Astrocyte (in vitro differentiated cells and primary cell): ENCODE data around the gene AMER3. TPM values are rescaled to one million over a fixed set of nuclear protein-coding genes. Genes with fewer than 3 reads are reported as not detected.

Experiments used
- DNase-seq: peaks from one replicate; pipeline ENCODE4 v3.0.0-alpha.2; 2010; ENCODE audit warnings: low read depth
- FAIRE-seq: peaks from 2 replicates; lab custom pipeline; 2011; peaks lifted over from hg19 to GRCh38; lab: Jason Lieb, UNC
- H2AFZ ChIP-seq: 2 replicates; pipeline ENCODE4 v1.6.0; 2012; ENCODE audit warnings: low read depth, low read length, inconsistent platforms
- H3K27ac ChIP-seq: 2 replicates; pipeline ENCODE4 v1.5.1; 2011; ENCODE audit warnings: low read depth, low read length, inconsistent platforms
- H3K27me3 ChIP-seq: 2 replicates; pipeline ENCODE4 v1.6.0; 2011; ENCODE audit warnings: low read length, inconsistent platforms; ENCODE audit not compliant: insufficient read depth
- H3K36me3 ChIP-seq: 2 replicates; pipeline ENCODE4 v1.5.1; 2011; ENCODE audit warnings: low read length, inconsistent platforms; ENCODE audit not compliant: insufficient read depth
- H3K4me1 ChIP-seq: 2 replicates; pipeline ENCODE4 v1.5.1; 2011; ENCODE audit warnings: low read length, inconsistent platforms; ENCODE audit not compliant: insufficient read depth
- H3K4me2 ChIP-seq: 2 replicates; pipeline ENCODE4 v1.6.0; 2012; ENCODE audit warnings: low read length, inconsistent platforms
- H3K4me3 ChIP-seq: 2 replicates; pipeline ENCODE4 v1.5.1; 2011; ENCODE audit warnings: low read depth, mild to moderate bottlenecking, low read length, inconsistent platforms; ENCODE audit not compliant: insufficient read depth
- H3K79me2 ChIP-seq: 2 replicates; pipeline ENCODE4 v1.6.0; 2012; ENCODE audit warnings: mild to moderate bottlenecking, low read length, inconsistent platforms; ENCODE audit not compliant: insufficient read depth
- H3K9ac ChIP-seq: 2 replicates; pipeline ENCODE4 v1.6.0; 2012; ENCODE audit warnings: mild to moderate bottlenecking, low read length, inconsistent platforms
- H3K9me3 ChIP-seq: 2 replicates; pipeline ENCODE4 v1.5.1; 2012; ENCODE audit warnings: low read depth, mild to moderate bottlenecking, low read length, inconsistent platforms; ENCODE audit not compliant: insufficient read depth
- H4K20me1 ChIP-seq: 2 replicates; pipeline ENCODE4 v1.6.0; 2012; ENCODE audit warnings: low read length, inconsistent platforms; ENCODE audit not compliant: insufficient read depth
- H3K27ac Mint-ChIP-seq: one replicate; pipeline ENCODE4 v1.8.0; 2021; ENCODE audit warnings: mild to moderate bottlenecking, mixed read lengths; ENCODE audit not compliant: unreplicated experiment
- H3K27me3 Mint-ChIP-seq: one replicate; pipeline ENCODE4 v1.8.0; 2021; ENCODE audit warnings: low read depth, mixed read lengths; ENCODE audit not compliant: unreplicated experiment
- H3K36me3 Mint-ChIP-seq: one replicate; pipeline ENCODE4 v1.8.0; 2021; ENCODE audit warnings: low read depth, mixed read lengths; ENCODE audit not compliant: unreplicated experiment
- H3K4me1 Mint-ChIP-seq: one replicate; pipeline ENCODE4 v1.8.0; 2021; ENCODE audit warnings: low read depth, mixed read lengths; ENCODE audit not compliant: unreplicated experiment
- H3K4me3 Mint-ChIP-seq: one replicate; pipeline ENCODE4 v1.8.0; 2021; ENCODE audit warnings: mild to moderate bottlenecking, moderate library complexity, mixed read lengths; ENCODE audit not compliant: unreplicated experiment
- H3K9me3 Mint-ChIP-seq: one replicate; pipeline ENCODE4 v1.8.0; 2021; ENCODE audit warnings: mild to moderate bottlenecking, mixed read lengths; ENCODE audit not compliant: unreplicated experiment
- EZH2 ChIP-seq: IDR thresholded peaks from 2 replicates; pipeline ENCODE4 v1.6.1; 2012; ENCODE audit warnings: mild to moderate bottlenecking, low read length, inconsistent platforms; ENCODE audit not compliant: insufficient read depth
- total RNA-seq: library from RNA; stranded (reverse); gene quantifications from 2 replicates; pipeline ENCODE4 v1.2.1, GENCODE V29; 2021
- TF ChIP-seq, protein P1 (sequence below): IDR thresholded peaks from 2 replicates; pipeline ENCODE4 v1.5.1; 2011; ENCODE audit warnings: low read depth, mild to moderate bottlenecking, inconsistent platforms, low read length, moderate library complexity; ENCODE audit not compliant: insufficient read depth

AMER3 gene
- total RNA-seq, 1 donor from 2014 or later: not detected

DNA sequence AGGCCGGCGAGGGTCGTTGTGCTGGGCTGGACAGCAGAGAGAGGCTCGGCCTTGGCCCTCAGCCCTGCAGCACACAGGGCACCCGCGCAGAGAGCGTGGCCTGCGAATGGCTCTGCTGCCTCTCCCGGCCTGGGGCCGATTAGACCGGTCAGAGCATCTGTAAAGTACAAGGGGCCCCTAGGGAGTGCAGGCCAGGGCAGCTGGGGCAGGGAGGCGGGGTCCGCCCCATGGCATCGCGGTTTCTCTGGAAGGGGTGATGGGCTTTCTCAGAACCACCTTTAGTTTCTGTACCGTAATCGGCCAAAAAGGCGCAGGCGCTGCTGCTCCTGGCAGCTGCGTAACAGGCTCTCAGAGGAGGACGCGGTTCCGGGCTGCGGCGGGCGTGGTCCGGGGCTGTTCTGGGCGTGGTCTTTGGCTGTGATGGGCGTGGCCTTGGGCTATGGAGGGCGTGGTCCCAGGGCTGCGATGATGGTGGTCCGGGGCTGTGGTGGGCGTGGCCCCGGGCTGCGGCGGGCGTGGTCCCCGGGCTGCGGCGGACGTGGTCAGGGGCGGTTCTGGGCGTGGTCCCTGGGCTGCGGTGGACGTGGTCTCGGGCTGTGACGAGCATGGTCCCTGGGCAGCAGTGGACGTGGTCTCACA, 27.9 kb upstream of the AMER3 start:
- FAIRE-seq (no peak), DNase-seq (peak; percentile 48)
- Histone ChIP-seq H3K27me3 (no peaks in the 10 kb centered on the region), H3K4me3 (peak overlapping the region; percentile 76), H3K27ac (no peak overlapping the region), H2AFZ (peak overlapping the region; percentile 85), H3K9me3 (peaks cover 2% of the 10 kb centered on the region), H4K20me1 (no peaks in the 10 kb centered on the region), H3K4me1 (peaks cover 6% of the 10 kb centered on the region), H3K4me2 (peak overlapping the region; percentile 89), H3K9ac (peak overlapping the region; percentile 71), H3K36me3 (no peaks in the 10 kb centered on the region), H3K79me2 (no peaks in the 10 kb centered on the region)
- Mint-ChIP-seq H3K9me3 (peaks cover under 1% of the 10 kb centered on the region), H3K36me3 (no peaks in the 10 kb centered on the region), H3K4me1 (no peaks in the 10 kb centered on the region), H3K4me3 (peak overlapping the region; percentile 82), H3K27me3 (peaks cover 10% of the 10 kb centered on the region), H3K27ac (peak overlapping the region; percentile 36)
- TF ChIP-seq EZH2: no peak
- TF ChIP-seq, protein P1, sequence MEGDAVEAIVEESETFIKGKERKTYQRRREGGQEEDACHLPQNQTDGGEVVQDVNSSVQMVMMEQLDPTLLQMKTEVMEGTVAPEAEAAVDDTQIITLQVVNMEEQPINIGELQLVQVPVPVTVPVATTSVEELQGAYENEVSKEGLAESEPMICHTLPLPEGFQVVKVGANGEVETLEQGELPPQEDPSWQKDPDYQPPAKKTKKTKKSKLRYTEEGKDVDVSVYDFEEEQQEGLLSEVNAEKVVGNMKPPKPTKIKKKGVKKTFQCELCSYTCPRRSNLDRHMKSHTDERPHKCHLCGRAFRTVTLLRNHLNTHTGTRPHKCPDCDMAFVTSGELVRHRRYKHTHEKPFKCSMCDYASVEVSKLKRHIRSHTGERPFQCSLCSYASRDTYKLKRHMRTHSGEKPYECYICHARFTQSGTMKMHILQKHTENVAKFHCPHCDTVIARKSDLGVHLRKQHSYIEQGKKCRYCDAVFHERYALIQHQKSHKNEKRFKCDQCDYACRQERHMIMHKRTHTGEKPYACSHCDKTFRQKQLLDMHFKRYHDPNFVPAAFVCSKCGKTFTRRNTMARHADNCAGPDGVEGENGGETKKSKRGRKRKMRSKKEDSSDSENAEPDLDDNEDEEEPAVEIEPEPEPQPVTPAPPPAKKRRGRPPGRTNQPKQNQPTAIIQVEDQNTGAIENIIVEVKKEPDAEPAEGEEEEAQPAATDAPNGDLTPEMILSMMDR: no peak

DNA sequence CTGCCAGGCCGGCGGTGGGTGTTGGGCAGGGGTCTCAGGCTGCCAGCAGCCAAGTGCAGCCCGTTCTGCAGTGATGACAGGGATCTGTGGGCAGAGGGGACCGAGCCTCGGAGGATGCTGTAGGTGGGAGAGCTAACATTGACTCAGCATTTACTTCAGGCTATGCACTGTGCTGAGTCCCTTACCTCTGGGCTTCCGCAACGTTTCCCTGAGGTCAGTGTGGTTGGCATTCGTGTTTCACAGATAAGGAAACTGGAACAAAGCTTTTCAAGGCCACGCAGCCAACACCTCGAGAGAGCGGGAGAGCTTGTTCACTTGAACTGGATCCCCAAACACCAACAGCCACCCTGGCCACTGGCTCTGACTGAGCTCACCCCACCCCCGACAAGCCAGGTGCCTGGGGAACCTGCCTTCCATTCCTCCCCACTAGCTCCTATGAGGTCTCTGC, 27.3 kb upstream of the AMER3 start:
- Histone ChIP-seq H3K79me2 (no peaks in the 10 kb centered on the region), H4K20me1 (no peaks in the 10 kb centered on the region), H3K27ac (no peak overlapping the region), H3K36me3 (no peaks in the 10 kb centered on the region), H2AFZ (peak overlapping the region; percentile 85), H3K4me3 (peak overlapping the region; percentile 76), H3K9me3 (peaks cover 2% of the 10 kb centered on the region), H3K4me2 (peak overlapping the region; percentile 89), H3K9ac (no peak overlapping the region), H3K4me1 (peaks cover 6% of the 10 kb centered on the region), H3K27me3 (no peaks in the 10 kb centered on the region)
- peak overlapping the region; percentile 30 for H3K27ac Mint-ChIP-seq
- peak overlapping the region; percentile 25 for H3K4me3 Mint-ChIP-seq
- DNase-seq: peak; percentile 3
- peaks cover 10% of the 10 kb centered on the region for H3K27me3 Mint-ChIP-seq
- TF ChIP-seq, protein P1: no peak
- TF ChIP-seq EZH2: no peak
- H3K9me3 Mint-ChIP-seq: no peaks in the 10 kb centered on the region
- FAIRE-seq: no peak
- no peaks in the 10 kb centered on the region for H3K36me3 Mint-ChIP-seq
- no peaks in the 10 kb centered on the region for H3K4me1 Mint-ChIP-seq
